ENCODE measurements around the gene TOP2B.
A peak's percentile ranks its signal among the peaks of the same experiment; 100 is the strongest.

TOP2B gene

GRCh38 chr3:25664812-25665314 lies at the start of gene TOP2B:
TSS of gene TOP2B (minus strand) at chr3:25664907. CDS start at chr3:25664297, 610 bp downstream.
- DNase-seq (ENCODE audit: low spot score): peak; percentile 96

GRCh38 chr3:25713341-25713985 lies 48.8 kb upstream of the TOP2B start:
- DNase-seq (ENCODE audit: low spot score): no peak

- no peak for DNase-seq (ENCODE audit: low spot score)
These were observed 46.4 kb upstream of the TOP2B start for GRCh38 chr3:25711090-25711489.

DNA sequence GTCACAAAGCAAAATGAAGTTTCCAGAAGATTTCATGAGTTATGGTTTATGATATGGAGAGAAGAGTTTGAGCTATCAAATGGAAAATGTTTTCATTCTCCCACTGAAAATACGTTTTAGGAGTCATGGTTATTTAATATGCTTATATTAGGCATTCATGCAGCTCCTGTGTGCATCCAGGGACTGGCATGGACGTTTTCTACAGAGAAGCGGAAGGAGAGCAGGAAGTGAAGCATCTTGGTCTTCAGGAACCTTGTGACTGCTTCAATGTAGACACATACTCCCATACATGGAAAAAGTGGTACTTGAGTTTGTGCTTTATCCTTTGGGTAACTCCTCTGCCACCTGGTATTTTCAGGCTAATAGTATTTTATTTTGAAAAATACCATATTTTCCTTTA lies 43.3 kb upstream of the TOP2B start:
- no peak for DNase-seq (ENCODE audit: low spot score)

DNA sequence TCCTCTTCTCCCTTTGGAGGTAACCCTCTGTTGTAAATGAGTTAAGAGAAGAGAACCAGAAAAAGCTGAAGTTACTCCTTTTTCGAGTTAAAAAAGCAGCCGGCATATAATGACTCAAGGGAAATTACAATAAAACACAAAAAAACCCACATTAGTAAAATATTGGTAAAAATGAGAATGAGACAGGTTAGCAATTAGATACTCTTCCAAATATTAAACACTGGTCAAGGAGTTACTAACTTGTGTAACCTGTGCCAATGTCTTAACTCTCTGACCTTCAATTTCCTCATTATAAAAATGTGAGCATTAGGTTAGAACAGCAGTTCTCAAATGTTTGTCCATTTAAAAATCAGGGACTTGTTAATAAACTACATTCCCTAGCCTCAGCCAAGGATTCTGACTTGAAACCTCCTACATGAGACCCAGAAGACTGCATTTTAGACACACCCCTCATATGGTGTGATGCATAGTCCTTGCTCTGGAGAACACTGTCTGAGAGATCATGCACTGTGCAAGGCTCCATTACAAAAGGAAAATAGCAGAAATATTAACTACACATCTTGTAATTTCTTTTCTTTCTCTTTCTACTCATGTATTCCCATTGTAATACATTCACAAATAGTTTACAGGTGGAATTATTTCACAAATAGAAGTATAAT lies 42.7 kb upstream of the TOP2B start:
- DNase-seq (ENCODE audit: low spot score): no peak

DNA sequence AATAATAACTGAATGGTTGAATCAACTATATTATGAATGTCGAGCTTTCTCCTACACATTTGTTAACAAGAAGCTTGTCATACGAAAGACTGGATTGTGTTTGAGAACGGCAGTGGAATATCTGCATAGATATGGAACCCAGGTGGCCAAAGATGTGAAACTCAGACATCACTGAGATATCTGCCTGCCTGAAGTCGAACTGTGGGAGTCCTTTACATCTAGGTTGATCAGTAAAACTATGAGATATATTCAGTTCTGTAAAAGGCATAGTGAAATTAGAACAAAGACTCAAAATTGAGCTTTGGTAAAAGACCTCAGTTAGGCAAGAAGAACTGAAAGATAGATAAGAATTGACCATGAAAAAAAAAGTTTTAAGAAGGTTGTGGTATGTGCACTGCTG lies 41.5 kb upstream of the TOP2B start:
- no peak for DNase-seq (ENCODE audit: low spot score)

GRCh38 chr3:25697553-25697952 lies 32.8 kb upstream of the TOP2B start:
- no peak for DNase-seq (ENCODE audit: low spot score)

GRCh38 chr3:25695731-25696420 lies 31.2 kb upstream of the TOP2B start:
- no peak for DNase-seq (ENCODE audit: low spot score)

DNA sequence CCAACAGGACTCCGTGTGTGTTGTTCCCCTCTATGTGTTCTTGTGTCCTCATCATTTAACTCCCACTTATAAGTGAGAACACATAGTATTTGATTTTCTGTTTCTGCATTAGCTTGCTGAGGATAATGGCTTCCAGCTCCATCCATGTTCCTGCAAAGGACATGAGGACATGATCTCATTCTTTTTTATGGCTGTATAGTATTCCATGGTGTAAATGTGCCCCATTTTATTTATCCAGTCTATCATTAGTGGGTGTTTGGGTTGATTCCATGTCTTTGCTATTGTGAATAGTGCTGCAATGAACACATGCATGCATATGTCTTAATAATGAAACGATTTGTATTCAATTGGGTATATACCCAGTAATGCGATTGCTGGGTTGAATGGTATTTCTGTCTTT lies 28.5 kb upstream of the TOP2B start:
- no peak for DNase-seq (ENCODE audit: low spot score)

DNA sequence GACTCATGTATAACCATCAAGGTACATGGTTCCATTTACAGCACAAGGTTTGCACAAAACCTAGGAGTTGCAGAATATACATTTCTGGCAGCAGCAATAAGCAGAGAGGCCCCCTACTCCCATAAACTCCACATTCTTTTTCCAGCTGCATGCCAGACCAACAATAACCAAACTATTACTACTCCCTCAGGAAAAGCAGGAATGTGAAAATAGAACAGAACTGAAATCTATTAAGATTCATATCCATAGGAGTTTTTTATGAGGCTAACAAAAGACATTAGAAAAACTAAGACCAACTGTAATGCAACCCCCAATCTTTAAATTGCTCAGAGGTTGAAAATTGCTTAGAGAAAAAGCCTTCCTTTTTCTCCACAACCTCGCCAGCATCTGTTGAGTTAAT lies 27.6 kb upstream of the TOP2B start:
- no peak for DNase-seq (ENCODE audit: low spot score)

DNA sequence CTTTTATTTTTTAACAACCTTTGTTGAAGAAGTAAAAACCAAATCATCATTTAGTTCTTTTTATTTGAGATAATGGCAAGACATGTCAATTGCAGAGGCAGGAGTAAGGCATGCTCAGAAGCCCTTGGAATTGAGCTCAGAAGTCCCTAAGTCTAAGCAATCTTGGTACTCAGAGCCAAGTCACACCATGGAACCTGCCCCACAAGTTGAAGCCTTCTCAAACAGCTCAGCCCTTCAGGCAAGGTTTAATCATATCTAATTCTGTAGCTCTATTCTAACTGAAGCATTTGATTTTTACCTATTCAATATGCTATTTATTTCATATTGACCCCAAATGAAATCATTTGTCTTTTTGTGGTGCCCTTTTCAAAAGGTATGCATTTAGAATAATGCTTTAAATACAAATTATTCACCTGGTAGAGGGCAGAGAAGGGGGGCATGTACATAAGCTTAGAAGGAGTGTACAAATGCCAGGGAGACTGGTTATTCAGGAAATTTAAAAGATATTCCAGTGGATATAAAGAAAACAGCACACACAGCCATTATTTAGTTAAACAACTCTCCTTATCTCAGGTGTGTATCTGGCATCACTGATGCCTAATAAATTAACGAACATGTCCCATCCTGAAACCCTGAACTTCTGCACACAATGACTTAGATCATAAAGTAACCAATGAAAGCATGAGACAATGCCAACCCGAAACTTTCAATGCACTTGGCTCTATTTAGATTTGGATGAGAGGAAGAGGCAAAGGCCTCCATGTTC lies 26.2 kb upstream of the TOP2B start:
- no peak for DNase-seq (ENCODE audit: low spot score)

GRCh38 chr3:25689226-25689625 lies 24.5 kb upstream of the TOP2B start:
- DNase-seq (ENCODE audit: low spot score): no peak

DNA sequence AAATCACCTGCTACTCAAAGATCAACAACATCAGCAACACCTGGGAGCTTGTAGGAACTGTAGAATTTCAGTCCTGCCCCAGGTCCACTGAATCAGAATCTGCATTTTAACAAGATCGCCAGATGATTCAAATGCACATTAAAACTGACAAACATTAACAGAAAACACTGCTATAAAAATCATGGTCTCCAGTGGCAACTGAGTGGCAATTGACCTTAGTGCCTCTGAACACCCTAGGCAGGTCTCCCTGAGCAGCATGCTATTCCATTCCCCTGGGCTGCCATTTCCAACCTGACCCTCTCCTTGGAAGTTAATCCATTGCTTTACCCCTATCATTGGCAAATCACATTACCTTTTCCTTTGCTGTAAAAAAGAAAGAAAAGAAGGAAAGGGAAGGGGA lies 23.0 kb upstream of the TOP2B start:
- DNase-seq (ENCODE audit: low spot score): no peak

DNA sequence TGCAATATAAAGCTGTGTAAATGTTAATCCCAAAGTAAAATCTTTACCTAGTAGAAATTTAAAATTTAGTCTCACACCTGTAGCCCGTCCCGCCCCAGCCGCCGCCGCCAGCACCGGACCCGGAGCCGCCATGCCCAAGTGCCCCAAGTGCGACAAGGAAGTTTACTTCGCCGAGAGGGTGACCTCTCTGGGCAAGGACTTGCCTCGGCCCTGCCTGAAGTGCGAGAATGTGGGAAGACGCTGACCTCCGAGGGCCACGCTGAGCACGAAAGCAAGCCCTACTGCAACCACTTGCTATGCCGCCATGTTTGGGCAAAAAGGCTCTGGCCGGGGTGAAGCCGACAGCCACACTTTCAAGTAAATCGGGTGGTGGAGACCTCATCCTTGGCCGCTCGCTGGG lies 22.1 kb upstream of the TOP2B start:
- DNase-seq (ENCODE audit: low spot score): no peak

DNA sequence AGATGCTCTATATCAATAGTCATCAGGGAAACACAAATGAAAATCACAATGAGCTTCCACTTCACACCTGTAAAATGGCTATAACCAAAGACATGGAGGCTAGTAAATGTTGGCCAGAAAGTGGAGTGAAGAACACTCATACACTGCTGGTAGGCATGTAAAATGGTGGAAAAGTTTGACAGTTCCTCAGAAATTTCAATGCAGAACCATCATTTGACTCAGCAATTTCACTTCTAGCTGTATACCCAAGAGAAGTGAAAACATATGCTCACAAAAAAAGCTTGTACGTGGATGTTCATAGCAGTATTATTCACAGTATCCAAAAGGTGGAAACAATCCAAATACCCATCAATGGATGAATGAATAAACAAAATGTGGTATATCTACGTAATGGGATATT lies 19.2 kb upstream of the TOP2B start:
- DNase-seq (ENCODE audit: low spot score): no peak

DNA sequence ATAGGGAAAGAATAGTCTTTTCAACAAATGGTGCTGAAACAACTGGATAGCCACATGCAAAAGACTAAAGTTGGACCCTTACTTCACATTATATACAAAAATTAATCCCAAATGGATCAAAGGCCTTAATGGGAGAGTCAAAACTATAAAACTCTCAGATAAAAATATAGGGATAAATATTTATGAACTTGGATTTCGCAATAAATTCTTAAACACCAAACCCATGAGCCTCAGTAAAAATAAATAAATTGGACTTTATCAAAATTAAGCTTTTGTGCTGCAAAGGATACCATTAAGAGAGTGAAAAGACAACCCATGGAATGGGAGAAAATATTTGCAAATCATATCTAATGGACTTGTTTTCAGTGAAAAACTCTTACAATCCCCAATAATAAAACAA lies 18.7 kb upstream of the TOP2B start:
- no peak for DNase-seq (ENCODE audit: low spot score)

GRCh38 chr3:25679642-25680302 lies 15.1 kb upstream of the TOP2B start:
- DNase-seq (ENCODE audit: low spot score): no peak

GRCh38 chr3:25679166-25679565 lies 14.5 kb upstream of the TOP2B start:
- DNase-seq (ENCODE audit: low spot score): no peak

DNA sequence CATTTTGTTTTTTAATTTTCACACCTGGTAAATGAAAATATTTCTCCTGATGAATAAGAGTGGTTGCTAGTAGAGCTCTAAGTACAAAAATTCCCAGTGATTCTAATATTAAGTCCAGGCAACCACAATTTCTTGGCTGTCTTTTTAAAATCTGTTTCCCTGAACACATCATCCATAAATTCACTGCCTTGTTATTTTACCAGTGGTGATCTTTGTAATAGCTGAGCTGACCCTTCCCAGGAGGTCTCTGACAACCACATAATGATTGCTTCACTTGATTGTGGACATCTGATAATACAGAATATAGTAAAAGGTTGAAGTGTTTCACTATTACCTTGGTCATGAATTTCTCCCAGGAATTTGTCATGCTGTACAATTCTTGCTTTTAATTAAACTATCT lies 13.9 kb upstream of the TOP2B start:
- DNase-seq (ENCODE audit: low spot score): no peak

- DNase-seq (ENCODE audit: low spot score): no peak
These were observed 12.4 kb upstream of the TOP2B start for GRCh38 chr3:25677121-25677520.

- DNase-seq (ENCODE audit: low spot score): no peak
These were observed 10.0 kb upstream of the TOP2B start for GRCh38 chr3:25674670-25675069.

DNA sequence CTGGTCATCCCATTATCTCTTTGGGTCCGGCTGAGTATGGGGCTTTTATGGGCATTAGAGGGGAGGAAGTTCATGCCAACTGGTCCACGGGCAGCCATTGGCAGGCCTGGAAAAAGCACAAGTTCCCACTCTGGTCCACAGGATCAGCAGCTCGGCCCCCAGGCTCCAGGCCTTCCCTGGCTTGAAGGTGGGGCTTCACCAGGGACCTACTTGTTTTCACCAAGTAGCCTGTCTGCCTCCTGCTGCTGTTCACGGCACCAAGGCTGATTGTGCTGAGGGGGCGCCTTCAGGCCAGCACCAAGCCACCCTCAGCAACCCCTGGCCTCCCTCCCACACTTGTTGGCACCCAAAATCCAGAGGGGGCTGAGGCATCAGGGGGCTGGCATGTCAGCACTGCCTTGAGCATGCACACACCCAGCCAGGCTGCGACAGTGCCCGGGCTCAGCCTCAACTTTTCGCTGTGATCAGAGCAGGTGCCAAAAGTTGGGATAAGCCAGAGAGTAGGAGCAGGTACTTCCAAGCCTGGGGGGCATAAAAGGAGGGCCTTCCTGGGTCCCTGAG lies 9.1 kb upstream of the TOP2B start:
- DNase-seq (ENCODE audit: low spot score): no peak

Data from CD4-positive, alpha-beta T cell treated with Interleukin-15 for 4 hours (primary cell).